B cell (primary cell): ENCODE measurements around the gene TRMT2B. TPM values are rescaled to one million over a fixed set of nuclear protein-coding genes. Genes with fewer than 3 reads are reported as not detected.

Experiments used
- ATAC-seq: fragments of 200-7000 bp; cut with Tn5 transposase; one replicate; pipeline ENCODE4 v1.10.0; 2021; ENCODE audit warnings: low read depth, mild to moderate bottlenecking, moderate number of reproducible peaks, moderate library complexity
- CTCF ChIA-PET: fragments of 350-600 bp; sonication (Branson Sonifier 250); formaldehyde crosslinking; loops from one replicate; lab custom pipeline; 2021; ENCODE audit warnings: antibody characterized with exemption, inconsistent platforms; lab: Charles Lee
- POLR2A ChIA-PET: fragments of 350-600 bp; sonication (Branson Sonifier 250); formaldehyde crosslinking; loops from one replicate; lab custom pipeline; 2021; ENCODE audit warnings: antibody characterized with exemption; lab: Charles Lee
- DNase-seq: peaks from one replicate; pipeline ENCODE4 v3.0.0; 2013
- H2AFZ ChIP-seq: 2 replicates; pipeline ENCODE4 v1.6.1; 2012; ENCODE audit warnings: mild to moderate bottlenecking, low read depth, low read length; ENCODE audit not compliant: insufficient read depth, poor library complexity, severe bottlenecking
- H3K27ac ChIP-seq, 2 donors: 1 replicate in 1 of 2; 2 replicates in 1 of 2; pipeline ENCODE4 v1.5.1; 2012 to 2013; ENCODE audit warnings: low read length in 2 of 2, mild to moderate bottlenecking in 2 of 2, moderate library complexity in 1 of 2
- H3K27me3 ChIP-seq, 4 experiments: fragments of 200-600 bp in 1 of 4; sonication (generic) in 1 of 4; replicated peaks in 1 of 4; 1 replicate in 2 of 4; 2 replicates in 2 of 4; pipeline versions ENCODE4 v1.6.1 to v1.7.0; 2013 to 2016; ENCODE audit warnings: low read length in 3 of 4, mild to moderate bottlenecking in 2 of 4, mixed read lengths in 1 of 4, moderate library complexity in 1 of 4; ENCODE audit not compliant: insufficient read depth in 4 of 4, control insufficient read depth in 3 of 4; ENCODE audit errors: control extremely low read depth in 1 of 4
- H3K36me3 ChIP-seq, 2 experiments: replicated peaks in 1 of 2; 1 replicate in 1 of 2; 2 replicates in 1 of 2; pipeline versions ENCODE4 v1.6.1 to v1.7.1; 2013; ENCODE audit warnings: low read length in 1 of 2; ENCODE audit not compliant: insufficient read depth in 2 of 2, control insufficient read depth in 1 of 2; ENCODE audit errors: control extremely low read depth in 1 of 2, extremely low read depth in 1 of 2
- H3K4me1 ChIP-seq, 2 donors: fragments of 200-600 bp in 1 of 2; sonication (generic) in 1 of 2; 1 replicate in 1 of 2; 2 replicates in 1 of 2; pipeline versions ENCODE4 v1.5.1 to v1.6.1; 2013 to 2017; ENCODE audit warnings: low read length in 2 of 2; ENCODE audit not compliant: control insufficient read depth in 2 of 2, insufficient read depth in 2 of 2
- H3K4me2 ChIP-seq: replicated peaks from 2 replicates; pipeline ENCODE3; 2012; ENCODE audit warnings: mild to moderate bottlenecking, low read depth, low read length; ENCODE audit not compliant: poor library complexity, severe bottlenecking
- H3K4me3 ChIP-seq, 5 experiments: fragments of 200-600 bp in 1 of 5; sonication (generic) in 1 of 5; 1 replicate in 3 of 5; 2 replicates in 2 of 5; pipeline versions ENCODE4 v1.5.1 to v1.7.0; 2011 to 2016; ENCODE audit warnings: low read length in 4 of 5, mild to moderate bottlenecking in 4 of 5, low read depth in 2 of 5, control low read depth in 1 of 5, moderate library complexity in 1 of 5; ENCODE audit not compliant: insufficient read depth in 1 of 5; ENCODE audit errors: control extremely low read depth in 1 of 5, extremely low read depth in 1 of 5
- H3K79me2 ChIP-seq: fragments of 200-600 bp; sonication (generic); one replicate; pipeline ENCODE4 v1.6.0; 2016; ENCODE audit warnings: low read length; ENCODE audit not compliant: control insufficient read depth, insufficient read depth
- H3K9ac ChIP-seq: fragments of 200-600 bp; sonication (generic); 2 replicates; pipeline ENCODE4 v1.6.1; 2017; ENCODE audit warnings: mild to moderate bottlenecking, low read length, moderate library complexity
- H3K9me3 ChIP-seq, 3 donors: one replicate each; pipeline versions ENCODE4 v1.6.1 to v1.7.1; 2013; ENCODE audit warnings: low read length in 2 of 3; ENCODE audit not compliant: control insufficient read depth in 2 of 3, insufficient read depth in 1 of 3; ENCODE audit errors: control extremely low read depth in 1 of 3
- H4K20me1 ChIP-seq: 2 replicates; pipeline ENCODE4 v1.6.0; 2012; ENCODE audit warnings: mild to moderate bottlenecking, low read length; ENCODE audit not compliant: insufficient read depth, control insufficient read depth, poor library complexity, severe bottlenecking
- H3K27ac Mint-ChIP-seq: one replicate; pipeline ENCODE4 v1.8.0; 2021; ENCODE audit warnings: mixed read lengths
- H3K27me3 Mint-ChIP-seq: one replicate; pipeline ENCODE4 v1.8.0; 2021; ENCODE audit warnings: mixed read lengths
- H3K4me1 Mint-ChIP-seq: one replicate; pipeline ENCODE4 v1.8.0; 2021; ENCODE audit warnings: mixed read lengths
- H3K4me3 Mint-ChIP-seq: one replicate; pipeline ENCODE4 v1.8.0; 2021; ENCODE audit warnings: mixed read lengths
- H3K9me3 Mint-ChIP-seq: one replicate; pipeline ENCODE4 v1.8.0; 2022; ENCODE audit warnings: mixed read lengths; ENCODE audit not compliant: insufficient read depth
- CTCF ChIP-seq: fragments of 200-600 bp; IDR thresholded peaks from one replicate; pipeline ENCODE4 v1.8.0; 2022; ENCODE audit warnings: antibody characterized with exemption, mild to moderate bottlenecking
- EZH2 ChIP-seq: IDR thresholded peaks from 2 replicates; pipeline ENCODE4 v1.6.1; 2012; ENCODE audit warnings: borderline replicate concordance, low read depth, mild to moderate bottlenecking, moderate library complexity, low read length; ENCODE audit not compliant: insufficient read depth, poor library complexity, severe bottlenecking
- WGBS: methylation state at CpG from one replicate; pipeline ENCODE4 v1.1.5; 2013; ENCODE audit warnings: missing lambda C conversion rate; ENCODE audit not compliant: insufficient coverage; 5-methylcytosine and 5-hydroxymethylcytosine counted together
- intact Hi-C: fragments of 100-400 bp; cut with micrococcal nuclease; formaldehyde crosslinking; loops from one replicate; pipeline ENCODE4 v1.10.0; 2022
- polyA plus RNA-seq: library from polyadenylated mRNA; depleted of rRNA; stranded (reverse); fragments of >200 nt; gene quantifications from 2 replicates; pipeline ENCODE4 v1.2.3, GENCODE V29; 2012
- total RNA-seq, 2 donors: library from RNA; stranded (reverse); fragments of 120-200 nt in 1 of 2; gene quantifications; 1 replicate in 1 of 2; 2 replicates in 1 of 2; pipeline versions ENCODE4 v1.2.3 to v1.2.4, GENCODE V29; 2013 to 2022

The TRMT2B gene
- total and polyA plus RNA-seq, 2 donors (not counting 1 experiment from before 2014, with no cell fraction given) = 30.9 to 51.2 TPM

- intact Hi-C loops = no loop called here
- Histone ChIP-seq H2AFZ (no peak overlapping the region), H3K36me3 (no peaks in the 10 kb centered on the region), H3K4me2 (no peak overlapping the region), H3K4me3 (no peak overlapping the region), H3K79me2 (no peaks in the 10 kb centered on the region), H3K9me3 (no peaks in the 10 kb centered on the region), H3K4me1 (no peaks in the 10 kb centered on the region), H3K9ac (no peak overlapping the region), H3K27ac (no peak overlapping the region), H4K20me1 (no peaks in the 10 kb centered on the region), H3K27me3 (no peaks in the 10 kb centered on the region)
- DNase-seq (no peak), ATAC-seq (no peak)
- CTCF ChIA-PET = no interaction called here
- no peak overlapping the region for H3K27ac Mint-ChIP-seq
- no peaks in the 10 kb centered on the region for H3K27me3 Mint-ChIP-seq
- TF ChIP-seq CTCF = no peak
- TF ChIP-seq EZH2 = no peak
- no peak overlapping the region for H3K4me3 Mint-ChIP-seq
- POLR2A ChIA-PET = no interaction called here
- no peaks in the 10 kb centered on the region for H3K9me3 Mint-ChIP-seq
- H3K4me1 Mint-ChIP-seq = no peaks in the 10 kb centered on the region
- no CpG with 5 or more reads among the region's 3 CpGs for WGBS
Observed at GRCh38 chrX:101071582-101071981, 19.7 kb upstream of the TRMT2B start.

DNA sequence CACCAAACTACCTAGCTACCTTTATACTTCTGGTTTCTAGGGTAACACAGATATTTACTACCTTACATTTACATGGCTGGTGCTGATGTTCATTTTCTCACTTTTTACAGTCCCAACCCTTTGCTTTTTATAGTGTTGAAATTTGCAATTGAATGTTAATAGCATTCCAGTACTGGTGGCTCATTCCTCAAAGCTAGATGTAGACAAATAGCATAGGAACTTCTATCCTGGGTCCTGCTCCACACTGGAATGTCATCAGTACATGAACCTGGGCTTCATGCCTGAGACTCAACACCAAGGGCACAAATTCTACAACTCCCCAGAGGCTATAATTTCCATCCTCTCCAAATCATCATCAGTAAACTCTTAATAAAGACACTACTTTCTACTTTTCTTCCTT lies 10.3 kb upstream of the TRMT2B start:
- H3K4me3 Mint-ChIP-seq = no peak overlapping the region
- peaks cover under 1 to 3% of the 10 kb centered on the region in 2 donors for H3K4me1 ChIP-seq
- no peak for ATAC-seq

More for the DNA sequence above, 10.3 kb upstream of the TRMT2B start:
- ChIA-PET CTCF (no interaction called here), POLR2A (no interaction called here)
- DNase-seq = no peak
- TF ChIP-seq CTCF (no peak), EZH2 (no peak)
- no peaks in the 10 kb centered on the region for H4K20me1 ChIP-seq
- H3K27me3 ChIP-seq = no peaks in the 10 kb centered on the region
- no peak overlapping the region for H3K4me2 ChIP-seq
- no peaks in the 10 kb centered on the region for H3K9me3 ChIP-seq
- intact Hi-C loops = no loop called here
- no peaks in the 10 kb centered on the region for H3K79me2 ChIP-seq
- no peak overlapping the region for H3K27ac Mint-ChIP-seq
- H3K4me3 ChIP-seq = no peak overlapping the region
- H2AFZ ChIP-seq = no peak overlapping the region
- no peak overlapping the region for H3K27ac ChIP-seq
- no peaks in the 10 kb centered on the region for H3K9me3 Mint-ChIP-seq
- no peaks in the 10 kb centered on the region for H3K36me3 ChIP-seq
- H3K27me3 Mint-ChIP-seq = peaks cover 4% of the 10 kb centered on the region
- H3K4me1 Mint-ChIP-seq = peaks cover 3% of the 10 kb centered on the region
- no peak overlapping the region for H3K9ac ChIP-seq
